Trophoblast cell (in vitro differentiated cells and primary cell): ENCODE results near the gene SORL1.
"Not testable (repeated sequence)": the region's sequence is repeated elsewhere in the genome, so short reads cannot be mapped to it uniquely, and the experiment has no call there.

ENCODE experiments used
- DNase-seq, 2 donors: peaks; one replicate each; pipeline ENCODE4 v3.0.0-alpha.2; 2016
- H2AFZ ChIP-seq: 2 replicates; pipeline ENCODE4 v1.6.1; 2013; ENCODE audit warnings: low read length, moderate library complexity, mild to moderate bottlenecking; ENCODE audit not compliant: insufficient read depth, poor library complexity
- H2AK5ac ChIP-seq: 2 replicates; pipeline ENCODE4 v1.6.1; 2013; ENCODE audit warnings: mild to moderate bottlenecking, low read length
- H2BK120ac ChIP-seq: 2 replicates; pipeline ENCODE4 v1.6.1; 2013; ENCODE audit warnings: low read length, mild to moderate bottlenecking, moderate library complexity; ENCODE audit not compliant: insufficient read depth, poor library complexity
- H2BK12ac ChIP-seq: 2 replicates; pipeline ENCODE4 v1.6.1; 2013; ENCODE audit warnings: mild to moderate bottlenecking, low read length, moderate library complexity
- H2BK5ac ChIP-seq: 2 replicates; pipeline ENCODE4 v1.6.1; 2013; ENCODE audit warnings: low read length, low read depth, moderate library complexity, mild to moderate bottlenecking; ENCODE audit not compliant: poor library complexity
- H3K14ac ChIP-seq: 2 replicates; pipeline ENCODE4 v1.6.1; 2013; ENCODE audit warnings: mild to moderate bottlenecking, low read length
- H3K18ac ChIP-seq: 2 replicates; pipeline ENCODE4 v1.6.1; 2013; ENCODE audit warnings: mild to moderate bottlenecking, low read length
- H3K23ac ChIP-seq: 2 replicates; pipeline ENCODE4 v1.6.1; 2013; ENCODE audit warnings: low read length
- H3K27ac ChIP-seq: 2 replicates; pipeline ENCODE4 v1.5.1; 2013; ENCODE audit warnings: low read depth, mild to moderate bottlenecking, inconsistent platforms, low read length, moderate library complexity
- H3K27me3 ChIP-seq: 2 replicates; pipeline ENCODE4 v1.6.1; 2013; ENCODE audit warnings: inconsistent platforms, mild to moderate bottlenecking, low read length, moderate library complexity; ENCODE audit not compliant: insufficient read depth
- H3K36me3 ChIP-seq, 2 experiments: 1 replicate in 1 of 2; 2 replicates in 1 of 2; pipeline ENCODE4 v1.6.1; 2013; ENCODE audit warnings: low read length in 2 of 2, mild to moderate bottlenecking in 2 of 2, moderate library complexity in 1 of 2; ENCODE audit not compliant: insufficient read depth in 2 of 2, control insufficient read depth in 1 of 2
- H3K4ac ChIP-seq: 2 replicates; pipeline ENCODE4 v1.6.1; 2013; ENCODE audit warnings: low read depth, mild to moderate bottlenecking, low read length, moderate library complexity
- H3K4me1 ChIP-seq, 2 experiments: 1 replicate in 1 of 2; 2 replicates in 1 of 2; pipeline ENCODE4 v1.6.1; 2013; ENCODE audit warnings: low read length in 2 of 2, mild to moderate bottlenecking in 2 of 2, moderate library complexity in 1 of 2; ENCODE audit not compliant: insufficient read depth in 2 of 2, control insufficient read depth in 1 of 2
- H3K4me2 ChIP-seq: 2 replicates; pipeline ENCODE4 v1.6.1; 2013; ENCODE audit warnings: inconsistent platforms, mild to moderate bottlenecking, low read length, moderate library complexity
- H3K4me3 ChIP-seq: 2 replicates; pipeline ENCODE4 v1.5.1; 2013; ENCODE audit warnings: mild to moderate bottlenecking, low read depth, low read length, inconsistent platforms
- H3K79me1 ChIP-seq: one replicate; pipeline ENCODE4 v1.6.1; 2013; ENCODE audit warnings: low read length
- H3K79me2 ChIP-seq: 2 replicates; pipeline ENCODE4 v1.6.1; 2013; ENCODE audit warnings: low read length, mild to moderate bottlenecking; ENCODE audit not compliant: control insufficient read depth, insufficient read depth, poor library complexity
- H3K9ac ChIP-seq: 2 replicates; pipeline ENCODE4 v1.6.1; 2013; ENCODE audit warnings: mild to moderate bottlenecking, low read length
- H3K9me3 ChIP-seq: 2 replicates; pipeline ENCODE4 v1.6.1; 2013; ENCODE audit warnings: low read depth, mild to moderate bottlenecking, control low read depth, inconsistent platforms, low read length; ENCODE audit not compliant: insufficient read depth
- H4K12ac ChIP-seq: 2 replicates; pipeline ENCODE4 v1.6.1; 2013; ENCODE audit warnings: low read depth, mild to moderate bottlenecking, low read length, moderate library complexity
- H4K8ac ChIP-seq: 2 replicates; pipeline ENCODE4 v1.6.1; 2013; ENCODE audit warnings: low read depth, mild to moderate bottlenecking, low read length, moderate library complexity
- H4K91ac ChIP-seq: one replicate; pipeline ENCODE4 v1.6.1; 2013; ENCODE audit warnings: low read depth, mild to moderate bottlenecking, low read length, moderate library complexity
- WGBS: extraction: QIAGEN DNeasy Blood & Tissue Kit; methylation state at CpG from one replicate; pipeline ENCODE4 v1.1.7; 2013; ENCODE audit warnings: missing lambda C conversion rate; ENCODE audit not compliant: insufficient read length, insufficient coverage; ENCODE audit errors: extremely low coverage; 5-methylcytosine and 5-hydroxymethylcytosine counted together

SORL1 gene

GRCh38 chr11:121567995-121568394, 115.9 kb downstream of the SORL1 start:
- WGBS: no CpG with 5 or more reads among the region's 3 CpGs
- Histone ChIP-seq H4K91ac (no peak overlapping the region), H2AK5ac (no peak overlapping the region), H2BK5ac (no peak overlapping the region), H3K9ac (no peak overlapping the region), H4K8ac (no peak overlapping the region), H3K9me3 (peaks cover 1% of the 10 kb centered on the region), H3K27ac (no peak overlapping the region), H3K14ac (no peak overlapping the region), H2BK120ac (no peak overlapping the region), H3K27me3 (no peaks in the 10 kb centered on the region), H2AFZ (no peak overlapping the region), H2BK12ac (no peak overlapping the region), H3K4me1 (peaks cover 2 to 4% of the 10 kb centered on the region in 2 experiments), H3K4me3 (no peak overlapping the region), H3K4me2 (no peak overlapping the region), H3K23ac (no peak overlapping the region), H3K18ac (no peak overlapping the region), H4K12ac (no peak overlapping the region), H3K79me2 (no peaks in the 10 kb centered on the region), H3K4ac (no peak overlapping the region), H3K79me1 (peaks cover 1% of the 10 kb centered on the region), H3K36me3 (peaks cover 0 to 3% of the 10 kb centered on the region in 2 experiments)
- DNase-seq: no peak

DNA sequence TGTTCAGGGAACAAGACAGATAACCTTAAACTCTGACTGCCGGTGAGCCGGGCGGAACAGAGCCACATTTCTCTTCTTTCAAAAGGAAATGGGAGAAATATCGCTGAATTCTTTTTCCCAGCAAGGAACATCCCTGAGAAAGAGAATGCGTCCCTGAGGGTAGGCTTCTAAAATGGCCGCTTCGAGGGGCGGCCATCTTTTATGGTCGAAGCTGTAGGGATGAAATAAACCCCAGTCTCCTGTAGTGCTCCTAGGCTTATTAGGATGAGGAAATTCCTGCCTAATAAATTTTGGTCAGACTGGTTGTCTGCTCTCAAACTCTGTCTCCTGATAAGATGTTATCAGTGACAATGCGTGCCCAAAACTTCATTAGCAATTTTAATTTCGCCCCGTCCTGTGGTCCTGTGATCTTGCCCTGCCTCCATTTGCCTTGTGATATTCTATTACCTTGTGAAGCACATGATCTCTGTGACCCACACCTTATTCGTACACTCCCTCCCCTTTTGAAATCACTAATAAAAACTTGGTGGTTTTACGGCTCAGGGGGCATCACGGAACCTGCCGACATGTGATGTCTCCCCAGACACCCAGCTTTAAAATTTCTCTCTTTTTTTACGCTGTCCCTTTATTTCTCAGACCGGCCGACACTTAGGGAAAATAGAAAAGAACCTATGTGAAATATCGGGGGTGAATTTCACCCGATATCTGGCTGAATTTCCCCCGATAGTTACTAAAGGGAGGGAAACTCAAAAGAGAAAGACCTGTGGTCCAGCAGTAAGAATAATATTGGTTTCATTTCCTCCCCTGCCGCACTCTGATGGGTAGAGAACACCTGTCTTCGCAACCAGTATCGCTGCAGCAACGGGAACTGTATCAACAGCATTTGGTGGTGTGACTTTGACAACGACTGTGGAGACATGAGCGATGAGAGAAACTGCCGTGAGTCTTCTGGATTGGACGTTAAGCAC, 117.5 kb downstream of the SORL1 start:
- H2AFZ ChIP-seq, H3K4me3 ChIP-seq, H3K4me2 ChIP-seq, H2AK5ac ChIP-seq, H3K9ac ChIP-seq, H3K36me3 ChIP-seq, H3K4me1 ChIP-seq, H3K27me3 ChIP-seq, H3K4ac ChIP-seq, H3K14ac ChIP-seq, H3K79me2 ChIP-seq, H3K9me3 ChIP-seq, H4K91ac ChIP-seq, H2BK120ac ChIP-seq, H3K23ac ChIP-seq, H4K8ac ChIP-seq, DNase-seq, H3K79me1 ChIP-seq, H3K27ac ChIP-seq, H2BK12ac ChIP-seq, H4K12ac ChIP-seq, H3K18ac ChIP-seq, H2BK5ac ChIP-seq: not testable (repeated sequence)
- no CpG with 5 or more reads among the region's 30 CpGs for WGBS

- no peak overlapping the region for H3K9ac ChIP-seq
Observed at GRCh38 chr11:121570453-121570852, 118.3 kb downstream of the SORL1 start.

GRCh38 chr11:121571506-121571905, 119.4 kb downstream of the SORL1 start:
- Histone ChIP-seq H2BK5ac (no peak overlapping the region), H2BK12ac (no peak overlapping the region), H3K4me2 (no peak overlapping the region), H2AK5ac (no peak overlapping the region), H3K4me1 (no peaks in the 10 kb centered on the region), H2BK120ac (no peak overlapping the region), H3K9ac (no peak overlapping the region), H3K23ac (no peak overlapping the region), H3K9me3 (peaks cover 1% of the 10 kb centered on the region), H3K4me3 (no peak overlapping the region), H3K79me1 (no peaks in the 10 kb centered on the region), H3K27me3 (no peaks in the 10 kb centered on the region), H3K79me2 (no peaks in the 10 kb centered on the region), H3K4ac (no peak overlapping the region), H4K8ac (no peak overlapping the region), H4K91ac (no peak overlapping the region), H3K14ac (no peak overlapping the region), H2AFZ (no peak overlapping the region), H4K12ac (no peak overlapping the region), H3K36me3 (peaks cover 0 to 3% of the 10 kb centered on the region in 2 experiments), H3K27ac (no peak overlapping the region), H3K18ac (no peak overlapping the region)
- WGBS: no CpG with 5 or more reads among the region's 4 CpGs
- no peak for DNase-seq

More at GRCh38 chr11:121570453-121570852, 118.3 kb downstream of the SORL1 start:
- Histone ChIP-seq H3K14ac (no peak overlapping the region), H3K36me3 (peaks cover 0 to 3% of the 10 kb centered on the region in 2 experiments), H3K4me2 (no peak overlapping the region), H4K8ac (no peak overlapping the region), H2BK12ac (no peak overlapping the region), H3K4me1 (no peaks in the 10 kb centered on the region), H3K27me3 (no peaks in the 10 kb centered on the region), H3K23ac (no peak overlapping the region), H3K27ac (no peak overlapping the region), H2BK120ac (no peak overlapping the region), H3K9me3 (peaks cover 1% of the 10 kb centered on the region), H4K91ac (no peak overlapping the region), H2AFZ (no peak overlapping the region), H3K18ac (no peak overlapping the region), H3K4me3 (no peak overlapping the region), H3K79me2 (no peaks in the 10 kb centered on the region), H4K12ac (no peak overlapping the region), H3K4ac (no peak overlapping the region), H3K79me1 (no peaks in the 10 kb centered on the region), H2BK5ac (no peak overlapping the region), H2AK5ac (no peak overlapping the region)
- no peak for DNase-seq
- no CpG with 5 or more reads among the region's 3 CpGs for WGBS
